Body of pancreas (tissue), 4 donors: Measurements from ENCODE around the gene ANP32E. TPM values are rescaled to one million over a fixed set of nuclear protein-coding genes. Genes with fewer than 3 reads are reported as not detected.

ENCODE experiments used
- ATAC-seq: fragments of 150-250 bp; one replicate; pipeline ENCODE4 v1.9.1; 2016
- DNase-seq, 4 donors: peaks; one replicate each; pipeline ENCODE4 v3.0.0-alpha.2; 2019
- H3K27ac ChIP-seq, 4 donors: fragments of 200-600 bp; sonication (generic); 1 replicate in 3 of 4; 2 replicates in 1 of 4; pipeline versions ENCODE4 v1.5.1 to v1.6.1; 2016 to 2019; ENCODE audit warnings: mild to moderate bottlenecking in 1 of 4, mixed read lengths in 1 of 4, moderate library complexity in 1 of 4
- H3K27me3 ChIP-seq, 2 donors: fragments of 200-600 bp; sonication (generic); one replicate each; pipeline ENCODE4 v1.6.0; 2016; ENCODE audit warnings: mild to moderate bottlenecking in 1 of 2
- H3K36me3 ChIP-seq, 2 donors: fragments of 200-600 bp; sonication (generic); replicated peaks in 1 of 2; 2 replicates each; pipeline ENCODE4 v1.5.1; 2016; ENCODE audit warnings: low read depth in 2 of 2; ENCODE audit not compliant: insufficient read depth in 1 of 2
- H3K4me1 ChIP-seq: fragments of 200-600 bp; sonication (generic); one replicate; pipeline ENCODE4 v1.6.0; 2016
- H3K4me3 ChIP-seq, 2 donors: fragments of 200-600 bp; sonication (generic); 1 replicate in 1 of 2; 2 replicates in 1 of 2; pipeline ENCODE4 v1.5.1; 2016 to 2019
- H3K9me3 ChIP-seq, 3 donors: fragments of 200-600 bp; sonication (generic); 1 replicate in 2 of 3; 2 replicates in 1 of 3; pipeline ENCODE4 v1.5.1; 2016
- POLR2A ChIP-seq, 3 donors: fragments of 450-650 bp; IDR thresholded peaks; one replicate each; pipeline ENCODE4 v1.6.1; 2016; ENCODE audit warnings: antibody characterized with exemption in 3 of 3, mild to moderate bottlenecking in 2 of 3
- WGBS, 2 donors: methylation state at CpG; one replicate each; pipeline ENCODE4 v1.1.5; 2017; 5-methylcytosine and 5-hydroxymethylcytosine counted together
- intact Hi-C: fragments of 100-400 bp; cut with DNase I; formaldehyde crosslinking; loops from one replicate; pipeline ENCODE4 v1.15.1; 2023
- total RNA-seq, 2 donors: library from RNA; depleted of rRNA; stranded (reverse); fragments of >200 nt; gene quantifications; one replicate each; pipeline ENCODE4 v1.1.0, GENCODE V29; 2016
- TF ChIP-seq, protein P1 (sequence below), 7 experiments: fragments of 450-650 bp in 4 of 7; fragments of 200-600 bp in 3 of 7; sonication (generic) in 3 of 7; IDR thresholded peaks; one replicate each; pipeline ENCODE4 v1.5.1; 2016 to 2019; ENCODE audit warnings: antibody characterized with exemption in 7 of 7

The ANP32E gene
- total RNA-seq, 2 donors from 2014 or later = 9.2 to 9.3 TPM

- ATAC-seq = no peak
- no peaks in the 10 kb centered on the region for H3K4me1 ChIP-seq
- intact Hi-C loops = no loop called here
- no peak overlapping the region for H3K4me3 ChIP-seq
- no peak overlapping the region for H3K27ac ChIP-seq
- WGBS, 2 donors = 60 to 71% methylated on average over 5 of the region's 5 CpGs
- H3K27me3 ChIP-seq = no peaks in the 10 kb centered on the region
- no peaks in the 10 kb centered on the region for H3K9me3 ChIP-seq
- TF ChIP-seq POLR2A (IDR thresholded peaks at IDR 0.05) = no peak
- TF ChIP-seq, protein P1, sequence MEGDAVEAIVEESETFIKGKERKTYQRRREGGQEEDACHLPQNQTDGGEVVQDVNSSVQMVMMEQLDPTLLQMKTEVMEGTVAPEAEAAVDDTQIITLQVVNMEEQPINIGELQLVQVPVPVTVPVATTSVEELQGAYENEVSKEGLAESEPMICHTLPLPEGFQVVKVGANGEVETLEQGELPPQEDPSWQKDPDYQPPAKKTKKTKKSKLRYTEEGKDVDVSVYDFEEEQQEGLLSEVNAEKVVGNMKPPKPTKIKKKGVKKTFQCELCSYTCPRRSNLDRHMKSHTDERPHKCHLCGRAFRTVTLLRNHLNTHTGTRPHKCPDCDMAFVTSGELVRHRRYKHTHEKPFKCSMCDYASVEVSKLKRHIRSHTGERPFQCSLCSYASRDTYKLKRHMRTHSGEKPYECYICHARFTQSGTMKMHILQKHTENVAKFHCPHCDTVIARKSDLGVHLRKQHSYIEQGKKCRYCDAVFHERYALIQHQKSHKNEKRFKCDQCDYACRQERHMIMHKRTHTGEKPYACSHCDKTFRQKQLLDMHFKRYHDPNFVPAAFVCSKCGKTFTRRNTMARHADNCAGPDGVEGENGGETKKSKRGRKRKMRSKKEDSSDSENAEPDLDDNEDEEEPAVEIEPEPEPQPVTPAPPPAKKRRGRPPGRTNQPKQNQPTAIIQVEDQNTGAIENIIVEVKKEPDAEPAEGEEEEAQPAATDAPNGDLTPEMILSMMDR (IDR thresholded peaks at IDR 0.05) = no peak
- H3K36me3 ChIP-seq = no peaks in the 10 kb centered on the region
- DNase-seq = no peak
These were observed 55.4 kb downstream of the ANP32E start for GRCh38 chr1:150180474-150180873.

DNA sequence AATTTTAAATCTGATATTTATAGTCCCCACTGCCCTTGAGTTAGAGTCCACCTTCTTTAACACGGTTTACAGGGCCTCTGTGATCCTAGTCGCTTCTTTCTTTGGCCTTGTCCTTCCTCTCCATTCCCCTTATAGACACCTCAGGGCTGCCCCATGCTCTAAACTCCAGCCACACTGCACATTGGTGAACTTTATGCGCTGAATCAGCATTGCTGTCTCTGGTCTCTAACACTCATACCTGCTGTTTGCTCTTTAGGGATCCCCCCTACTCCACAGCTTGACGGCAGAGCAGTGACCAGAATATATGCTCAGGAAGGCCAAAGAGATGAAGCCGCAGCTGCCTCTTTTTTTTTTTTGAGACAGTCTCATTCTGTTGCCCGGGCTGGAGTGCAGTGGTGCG, 56.0 kb downstream of the ANP32E start:
- ATAC-seq (no peak), DNase-seq (no peak)
- no peak overlapping the region for H3K27ac ChIP-seq
- H3K9me3 ChIP-seq = no peaks in the 10 kb centered on the region
- H3K4me3 ChIP-seq = no peak overlapping the region
- TF ChIP-seq, protein P1 (IDR thresholded peaks at IDR 0.05) = no peak
- TF ChIP-seq POLR2A (IDR thresholded peaks at IDR 0.05) = no peak
- 82 to 86% methylated on average over 7 of the region's 7 CpGs for WGBS, 2 donors
- H3K27me3 ChIP-seq = no peaks in the 10 kb centered on the region
- intact Hi-C loops = no loop called here
- no peaks in the 10 kb centered on the region for H3K36me3 ChIP-seq
- H3K4me1 ChIP-seq = no peaks in the 10 kb centered on the region

DNA sequence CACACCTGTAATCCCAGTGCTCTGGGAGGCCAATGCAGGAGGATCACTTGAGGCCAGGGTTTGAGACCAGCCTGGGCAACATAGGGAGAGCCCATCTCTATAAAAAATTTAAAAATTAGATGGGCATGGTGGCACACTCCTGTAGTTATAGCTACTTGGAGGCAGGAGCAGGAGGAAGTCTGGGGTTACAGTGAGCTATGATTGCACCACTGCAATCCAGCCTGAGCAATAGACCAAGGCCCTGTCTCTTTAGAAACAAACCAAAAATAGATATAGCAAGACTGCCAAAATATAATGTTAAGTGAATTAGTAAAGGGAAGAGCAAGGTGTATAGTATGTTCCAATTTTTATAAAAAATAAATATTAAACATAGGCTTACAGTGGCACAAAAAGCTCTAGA, 57.4 kb downstream of the ANP32E start:
- no peak overlapping the region for H3K4me3 ChIP-seq
- H3K4me1 ChIP-seq = no peaks in the 10 kb centered on the region
- no peak for DNase-seq
- no peak for ATAC-seq
- no peak for TF ChIP-seq POLR2A (IDR thresholded peaks at IDR 0.05)
- TF ChIP-seq, protein P1 (IDR thresholded peaks at IDR 0.05) = no peak
- no peaks in the 10 kb centered on the region for H3K36me3 ChIP-seq
- no peaks in the 10 kb centered on the region for H3K9me3 ChIP-seq
- no peak overlapping the region for H3K27ac ChIP-seq
- no peaks in the 10 kb centered on the region for H3K27me3 ChIP-seq
- intact Hi-C loops = no loop called here

DNA sequence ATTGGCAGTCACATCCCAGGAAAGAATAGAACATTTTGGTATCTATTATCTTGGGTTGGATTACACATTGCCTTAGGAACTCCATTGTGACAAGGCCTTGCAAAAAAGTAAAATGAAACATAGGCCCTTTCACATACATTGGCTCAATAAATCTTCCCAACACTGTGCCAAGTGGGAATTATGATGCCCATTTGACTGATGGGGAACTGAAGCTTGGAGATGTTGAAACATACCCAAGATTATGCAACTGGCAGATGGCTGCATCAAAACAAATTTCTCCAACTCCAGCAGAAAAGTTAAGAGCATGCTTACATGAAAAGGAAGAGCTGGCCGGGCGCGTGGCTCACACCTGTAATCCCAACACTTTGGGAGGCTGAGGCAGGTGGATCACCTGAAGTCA, 59.3 kb downstream of the ANP32E start:
- Histone ChIP-seq H3K4me3 (no peak overlapping the region), H3K27ac (no peak overlapping the region), H3K36me3 (no peaks in the 10 kb centered on the region), H3K27me3 (no peaks in the 10 kb centered on the region), H3K4me1 (peaks cover 6% of the 10 kb centered on the region), H3K9me3 (no peaks in the 10 kb centered on the region)
- TF ChIP-seq, protein P1 (IDR thresholded peaks at IDR 0.05) = no peak
- no peak for TF ChIP-seq POLR2A (IDR thresholded peaks at IDR 0.05)
- intact Hi-C loops = no loop called here
- DNase-seq = peak in 1 of 4 donors; percentile 34
- WGBS, 2 donors = 68 to 89% methylated on average over 3 of the region's 3 CpGs
- no peak for ATAC-seq

- H3K4me1 ChIP-seq = peaks cover 6% of the 10 kb centered on the region
- intact Hi-C loops = no loop called here
- no peaks in the 10 kb centered on the region for H3K27me3 ChIP-seq
- DNase-seq (no peak), ATAC-seq (no peak)
- no peaks in the 10 kb centered on the region for H3K36me3 ChIP-seq
- H3K27ac ChIP-seq = no peak overlapping the region
- H3K9me3 ChIP-seq = no peaks in the 10 kb centered on the region
- H3K4me3 ChIP-seq = no peak overlapping the region
- 58 to 67% methylated on average over 4 to 7 of the region's 7 CpGs for WGBS, 2 donors
- TF ChIP-seq, protein P1 (IDR thresholded peaks at IDR 0.05) = no peak
- no peak for TF ChIP-seq POLR2A (IDR thresholded peaks at IDR 0.05)
These were observed 62.7 kb downstream of the ANP32E start for GRCh38 chr1:150173141-150173585.
